Measurements from ENCODE around the gene DZIP1. TPM values are rescaled to one million over a fixed set of nuclear protein-coding genes. Genes with fewer than 3 reads are reported as not detected.

DZIP1 gene
- total and polyA plus RNA-seq, 2 of the 8 experiments (the other 6 are each of a cell fraction or from before 2014, with no cell fraction given): 7.6 to 24.6 TPM

GRCh38 chr13:95679722-95680121, 35.2 kb upstream of the DZIP1 start:
- Histone ChIP-seq H3K18ac (ENCODE audit: extremely low read depth, low read length) (no peak overlapping the region), H3K56ac (replicated peaks; ENCODE audit: insufficient read length, low read depth, low read length) (no peak overlapping the region), H2BK15ac (ENCODE audit: low read length) (no peak overlapping the region), H3K23ac (ENCODE audit: insufficient read length) (no peak overlapping the region), H2BK12ac (ENCODE audit: low read depth, low read length) (no peak overlapping the region), H2BK120ac (replicated peaks; ENCODE audit: low read depth, low read length) (no peak overlapping the region), H3K27me3 (replicated peaks in 1 of 4; ENCODE audit: control insufficient read depth in 3 of 4, extremely low read depth in 1 of 4, insufficient read depth in 3 of 4, low read length in 3 of 4) (no peaks in the 10 kb centered on the region), H2BK5ac (ENCODE audit: low read depth, low read length) (no peak overlapping the region), H3K14ac (ENCODE audit: insufficient read length) (no peak overlapping the region), H4K91ac (replicated peaks; ENCODE audit: insufficient read length, low read length) (no peak overlapping the region), H2AK5ac (ENCODE audit: low read depth, low read length) (no peak overlapping the region), H3K23me2 (ENCODE audit: low read depth, low read length) (peaks cover 9% of the 10 kb centered on the region), H2AFZ (ENCODE audit: low read length) (no peak overlapping the region), H3K36me3 (ENCODE audit: control insufficient read depth in 2 of 4, insufficient read depth in 4 of 4, low read length in 3 of 4) (no peaks in the 10 kb centered on the region), H4K5ac (ENCODE audit: insufficient read length, low read depth, low read length) (no peak overlapping the region), H3K9me3 (ENCODE audit: insufficient read depth in 2 of 2, low read depth in 1 of 2, low read length in 1 of 2) (no peaks in the 10 kb centered on the region), H3K27ac (ENCODE audit: low read depth, low read length) (no peak overlapping the region), H3K4me3 (ENCODE audit: extremely low read depth in 1 of 4, insufficient read depth in 2 of 4, low read depth in 3 of 4, low read length in 4 of 4) (no peak overlapping the region), H3K4me1 (replicated peaks in 1 of 4; ENCODE audit: control insufficient read depth in 3 of 4, insufficient read depth in 4 of 4, low read length in 3 of 4) (peaks cover 0 to 4% (median 3%) of the 10 kb centered on the region in 4 experiments; a peak in 4 of 7 replicates), H4K8ac (ENCODE audit: extremely low read depth, insufficient read depth, low read length) (no peak overlapping the region), H3K4ac (replicated peaks; ENCODE audit: insufficient read length, low read depth, low read length) (no peak overlapping the region), H3K4me2 (ENCODE audit: insufficient read depth in 1 of 2, low read depth in 2 of 2, low read length in 2 of 2) (no peak overlapping the region), H3K79me1 (ENCODE audit: low read depth, low read length) (peaks cover 2% of the 10 kb centered on the region; the same call in 1 of the 2 replicates), H3K79me2 (ENCODE audit: control insufficient read depth in 1 of 2, insufficient read depth in 2 of 2, low read length in 2 of 2) (peaks cover 0 to 51% of the 10 kb centered on the region in 2 experiments; a peak in 2 of 4 replicates), H4K20me1 (replicated peaks in 1 of 2; ENCODE audit: control insufficient read depth in 1 of 2, insufficient read depth in 2 of 2, low read length in 2 of 2) (peaks cover 0 to 5% of the 10 kb centered on the region in 2 experiments), H3K9ac (replicated peaks in 1 of 4; ENCODE audit: extremely low read depth in 1 of 4, low read depth in 3 of 4, low read length in 3 of 4) (no peak overlapping the region), H2BK20ac (ENCODE audit: low read length) (no peak overlapping the region)
- CTCF ChIA-PET (ENCODE audit: partially characterized antibody): no interaction called here
- TF ChIP-seq SAP30 (IDR thresholded peaks at IDR 0.05; ENCODE audit: insufficient read depth, insufficient replicate concordance, low read length) (no peak), SP2 (IDR thresholded peaks at IDR 0.05; ENCODE audit: low read length) (no peak), CREB1 (IDR thresholded peaks at IDR 0.05) (no peak), RFX5 (IDR thresholded peaks at IDR 0.05; ENCODE audit: borderline replicate concordance, low read depth, low read length) (no peak), YY1 (IDR thresholded peaks at IDR 0.05; ENCODE audit: low read depth, low read length) (no peak), ZNF274 (IDR thresholded peaks at IDR 0.05; ENCODE audit: borderline replicate concordance, extremely low read depth, low read length) (no peak), CEBPB (IDR thresholded peaks at IDR 0.05; ENCODE audit: low read depth, low read length) (no peak), EGR1 (IDR thresholded peaks at IDR 0.05; ENCODE audit: borderline replicate concordance, low read depth, low read length) (no peak), TAF1 (IDR thresholded peaks at IDR 0.05; ENCODE audit: low read depth, low read length) (no peak)
- DNase-seq (ENCODE audit: low read depth in 1 of 2, low spot score in 2 of 2): no peak
- FAIRE-seq: no peak
- POLR2A ChIA-PET (ENCODE audit: partially characterized antibody): no interaction called here
- 76% methylated on average over 2 of the region's 2 CpGs; no CpG with 5 or more reads in 1 of the 2 experiments for WGBS, 2 experiments (ENCODE audit: extremely low coverage in 1 of 2, insufficient coverage in 1 of 2, insufficient read length in 1 of 2, insufficient replicate concordance in 2 of 2, low coverage in 1 of 2, low lambda C conversion rate in 2 of 2, missing lambda C conversion rate in 1 of 2)

All from H1 (cell line).